ENCODE results near the gene SDF4.

The SDF4 gene

GRCh38 chr1:1259540-1259939, 27.7 kb upstream of the SDF4 start:
- TF ChIP-seq CTCF (IDR thresholded peaks at IDR 0.05; ENCODE audit: extremely low read depth, missing control alignments), result no peak
- DNase-seq (ENCODE audit: low spot score), result no peak

- no peak for DNase-seq (ENCODE audit: low spot score)
These were observed 27.3 kb upstream of the SDF4 start for GRCh38 chr1:1259119-1259488.

GRCh38 chr1:1256956-1257871, 25.4 kb upstream of the SDF4 start:
- DNase-seq (ENCODE audit: low spot score), result no peak
- no peak for TF ChIP-seq CTCF (IDR thresholded peaks at IDR 0.05; ENCODE audit: extremely low read depth, missing control alignments)

More at GRCh38 chr1:1259119-1259488, 27.3 kb upstream of the SDF4 start:
- no peak for TF ChIP-seq CTCF (IDR thresholded peaks at IDR 0.05; ENCODE audit: extremely low read depth, missing control alignments)

DNA sequence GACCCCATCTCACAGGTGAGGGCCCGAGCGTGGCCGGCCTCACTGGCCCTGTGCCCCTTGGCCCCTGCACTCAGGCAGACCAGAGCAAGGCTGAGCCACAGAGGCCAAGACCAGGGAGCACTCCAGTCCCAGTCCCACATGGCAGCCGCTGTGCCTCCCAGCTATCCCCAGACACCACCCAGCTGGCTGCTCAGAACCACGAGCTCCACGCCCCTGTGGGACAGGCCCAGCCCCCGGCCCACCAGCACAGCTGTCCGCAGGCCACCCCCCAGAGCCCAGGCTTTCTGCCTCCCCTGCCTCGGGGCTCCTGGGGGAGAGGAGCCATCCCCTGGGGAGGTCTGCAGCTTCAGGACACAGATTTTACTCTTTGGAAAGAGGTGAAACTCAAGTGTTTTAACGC, 23.8 kb upstream of the SDF4 start:
- no peak for DNase-seq (ENCODE audit: low spot score)
- TF ChIP-seq CTCF (IDR thresholded peaks at IDR 0.05; ENCODE audit: extremely low read depth, missing control alignments), result no peak

GRCh38 chr1:1255078-1255477, 23.3 kb upstream of the SDF4 start:
- no peak for DNase-seq (ENCODE audit: low spot score)

DNA sequence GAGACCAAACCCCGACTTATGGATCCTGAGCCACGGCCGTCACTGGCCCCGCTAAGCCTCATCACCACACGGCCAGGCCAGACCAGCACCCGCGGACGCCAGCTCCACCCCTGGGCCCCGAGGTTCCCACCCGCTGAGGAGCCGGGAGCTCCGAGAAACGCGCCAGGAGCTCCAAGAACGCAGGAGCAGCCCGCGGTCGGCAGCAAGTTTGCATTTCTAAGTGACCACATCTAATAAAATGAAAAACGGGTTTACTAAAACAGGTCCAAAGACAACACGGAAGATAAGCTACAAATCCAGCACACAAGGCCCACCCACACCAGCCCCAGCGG, 22.8 kb upstream of the SDF4 start:
- no peak for DNase-seq (ENCODE audit: low spot score)
- no peak for TF ChIP-seq CTCF (IDR thresholded peaks at IDR 0.05; ENCODE audit: extremely low read depth, missing control alignments)

More at GRCh38 chr1:1255078-1255477, 23.3 kb upstream of the SDF4 start:
- no peak for TF ChIP-seq CTCF (IDR thresholded peaks at IDR 0.05; ENCODE audit: extremely low read depth, missing control alignments)

DNA sequence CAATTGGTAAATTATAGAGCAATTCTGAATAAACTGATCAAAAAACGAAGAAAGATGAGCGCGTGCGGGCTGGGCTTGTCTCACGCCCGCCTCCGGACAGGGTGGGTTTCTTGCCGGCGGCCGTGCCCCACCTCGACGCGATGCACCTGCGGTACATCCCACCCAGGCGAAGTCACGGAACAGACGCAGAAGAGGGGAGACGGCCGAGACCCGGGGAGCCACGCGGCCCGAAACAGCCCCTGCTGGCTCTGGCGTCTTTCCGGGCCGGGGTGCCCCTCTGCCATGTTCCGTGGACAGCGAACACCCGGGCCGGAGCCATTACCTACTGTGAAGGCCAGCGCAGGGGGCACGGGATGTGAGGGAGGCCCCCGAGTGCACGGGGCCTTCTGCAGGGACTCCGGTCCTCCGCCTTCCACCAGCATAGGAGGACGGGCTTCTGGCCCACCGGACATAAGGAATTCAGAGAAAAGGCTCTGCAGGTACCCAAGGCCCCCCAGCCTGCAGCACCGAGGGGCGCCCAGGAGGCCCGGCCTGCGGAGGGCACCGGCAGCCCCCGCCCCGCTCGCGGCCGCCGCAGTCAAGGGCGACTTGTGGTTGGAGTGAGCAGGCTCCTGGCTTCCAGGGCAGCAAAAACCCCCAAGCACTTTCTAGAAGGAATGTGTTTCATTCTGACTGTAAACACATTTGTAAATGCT, 22.3 kb upstream of the SDF4 start:
- TF ChIP-seq CTCF (IDR thresholded peaks at IDR 0.05; ENCODE audit: extremely low read depth, missing control alignments), result no peak
- DNase-seq (ENCODE audit: low spot score), result no peak
